HEK293 (cell line): ENCODE data around the gene CCDC14.

ENCODE experiments used
- EGR2 ChIP-seq: fragments of 450-650 bp; formaldehyde crosslinking; IDR thresholded peaks from 2 replicates; pipeline ENCODE4 v1.5.1; 2016; ENCODE audit warnings: low read depth, missing biosample characterization, missing genetic modification characterization
- GFI1B ChIP-seq: fragments of 450-650 bp; formaldehyde crosslinking; IDR thresholded peaks from 2 replicates; pipeline ENCODE4 v1.5.1; 2016; ENCODE audit warnings: missing biosample characterization, missing genetic modification characterization
- HIC1 ChIP-seq: fragments of 450-650 bp; formaldehyde crosslinking; IDR thresholded peaks from 2 replicates; pipeline ENCODE4 v1.5.1; 2016; ENCODE audit warnings: missing biosample characterization, missing genetic modification characterization
- KLF1 ChIP-seq: fragments of 450-650 bp; formaldehyde crosslinking; IDR thresholded peaks from 2 replicates; pipeline ENCODE4 v1.5.1; 2016; ENCODE audit warnings: missing biosample characterization, missing genetic modification characterization
- REST ChIP-seq: fragments of 450-650 bp; formaldehyde crosslinking; IDR thresholded peaks from 2 replicates; pipeline ENCODE4 v1.5.1; 2016; ENCODE audit warnings: missing biosample characterization, missing genetic modification characterization
- SP3 ChIP-seq: fragments of 450-650 bp; formaldehyde crosslinking; IDR thresholded peaks from 2 replicates; pipeline ENCODE4 v1.5.1; 2016; ENCODE audit warnings: missing biosample characterization, missing genetic modification characterization
- TSHZ1 ChIP-seq: fragments of 450-650 bp; formaldehyde crosslinking; IDR thresholded peaks from 2 replicates; pipeline ENCODE4 v1.5.1; 2016; ENCODE audit warnings: missing biosample characterization, missing genetic modification characterization, borderline replicate concordance
- YY1 ChIP-seq: fragments of 450-650 bp; formaldehyde crosslinking; IDR thresholded peaks from 2 replicates; pipeline ENCODE4 v1.5.1; 2018; ENCODE audit warnings: missing biosample characterization, missing genetic modification characterization
- ZFHX2 ChIP-seq: fragments of 450-650 bp; formaldehyde crosslinking; conservative IDR thresholded peaks from 2 replicates; pipeline ENCODE4 v1.5.1; 2016; ENCODE audit warnings: missing biosample characterization, missing genetic modification characterization
- ZFP37 ChIP-seq: fragments of 450-650 bp; formaldehyde crosslinking; IDR thresholded peaks from 2 replicates; pipeline ENCODE4 v1.5.1; 2016; ENCODE audit warnings: missing biosample characterization, missing genetic modification characterization
- ZIC2 ChIP-seq: fragments of 450-650 bp; formaldehyde crosslinking; IDR thresholded peaks from 2 replicates; pipeline ENCODE4 v1.5.1; 2016; ENCODE audit warnings: missing biosample characterization, missing genetic modification characterization
- ZNF23 ChIP-seq: fragments of 450-650 bp; formaldehyde crosslinking; IDR thresholded peaks from 2 replicates; pipeline ENCODE4 v1.5.1; 2016; ENCODE audit warnings: missing biosample characterization, missing genetic modification characterization, borderline replicate concordance
- ZNF324 ChIP-seq: fragments of 450-650 bp; formaldehyde crosslinking; IDR thresholded peaks from 2 replicates; pipeline ENCODE4 v1.5.1; 2016; ENCODE audit warnings: missing biosample characterization, missing genetic modification characterization
- ZNF366 ChIP-seq: fragments of 450-650 bp; formaldehyde crosslinking; conservative IDR thresholded peaks from 2 replicates; pipeline ENCODE4 v1.5.1; 2016; ENCODE audit warnings: missing biosample characterization, missing genetic modification characterization
- ZNF48 ChIP-seq: fragments of 450-650 bp; formaldehyde crosslinking; IDR thresholded peaks from 2 replicates; pipeline ENCODE4 v1.5.1; 2016; ENCODE audit warnings: missing biosample characterization, missing genetic modification characterization
- ZNF610 ChIP-seq: fragments of 450-650 bp; formaldehyde crosslinking; IDR thresholded peaks from 2 replicates; pipeline ENCODE4 v1.5.1; 2016; ENCODE audit warnings: missing biosample characterization, missing genetic modification characterization, borderline replicate concordance
- ZNF747 ChIP-seq: fragments of 450-650 bp; formaldehyde crosslinking; IDR thresholded peaks from 2 replicates; pipeline ENCODE4 v1.5.1; 2016; ENCODE audit warnings: missing biosample characterization, missing genetic modification characterization
- ZSCAN4 ChIP-seq: fragments of 450-650 bp; formaldehyde crosslinking; IDR thresholded peaks from 2 replicates; pipeline ENCODE4 v1.5.1; 2017; ENCODE audit warnings: missing biosample characterization, missing genetic modification characterization
- TF ChIP-seq, protein P1 (sequence below): fragments of 450-650 bp; formaldehyde crosslinking; IDR thresholded peaks from 2 replicates; pipeline ENCODE4 v1.5.1; 2016; ENCODE audit warnings: missing biosample characterization, missing genetic modification characterization
- TF ChIP-seq, protein P2 (sequence below): sonication (generic); formaldehyde crosslinking; IDR thresholded peaks from 2 replicates; pipeline ENCODE4 v1.8.1; 2022; ENCODE audit warnings: mild to moderate bottlenecking, moderate library complexity, missing genetic modification reagents
- TF ChIP-seq, protein P3 (sequence below): fragments of 450-650 bp; formaldehyde crosslinking; IDR thresholded peaks from 2 replicates; pipeline ENCODE4 v1.5.1; 2017; ENCODE audit warnings: missing biosample characterization, missing genetic modification characterization
- TF ChIP-seq, protein P4 (sequence below): fragments of 450-650 bp; formaldehyde crosslinking; IDR thresholded peaks from 2 replicates; pipeline ENCODE4 v1.5.0; 2017; ENCODE audit warnings: missing biosample characterization, missing genetic modification characterization, borderline replicate concordance

Gene CCDC14

DNA sequence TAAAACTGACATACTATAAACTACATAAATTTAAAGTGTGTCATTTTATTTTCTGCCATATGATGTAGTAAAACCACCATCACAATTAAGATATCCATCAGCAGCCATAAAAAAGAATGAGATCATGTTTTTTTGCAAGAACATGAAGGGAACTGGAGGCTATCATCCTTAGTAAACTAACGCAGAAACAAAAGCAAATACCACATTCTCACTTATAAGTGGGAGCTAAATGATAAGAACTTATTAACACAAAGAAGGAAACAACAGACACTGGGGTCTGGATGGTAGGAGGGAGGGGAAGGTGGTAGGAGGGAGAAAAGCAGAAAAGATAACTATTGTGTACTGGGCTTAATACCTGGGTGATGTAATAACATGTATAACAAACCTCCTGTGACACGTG lies 24.6 kb downstream of the CCDC14 start (continued):
- TF ChIP-seq ZNF610 (tag by site-specific recombination): no peak
- TF ChIP-seq ZFHX2 (tag by site-specific recombination): peak; percentile 87
- TF ChIP-seq, protein P1, sequence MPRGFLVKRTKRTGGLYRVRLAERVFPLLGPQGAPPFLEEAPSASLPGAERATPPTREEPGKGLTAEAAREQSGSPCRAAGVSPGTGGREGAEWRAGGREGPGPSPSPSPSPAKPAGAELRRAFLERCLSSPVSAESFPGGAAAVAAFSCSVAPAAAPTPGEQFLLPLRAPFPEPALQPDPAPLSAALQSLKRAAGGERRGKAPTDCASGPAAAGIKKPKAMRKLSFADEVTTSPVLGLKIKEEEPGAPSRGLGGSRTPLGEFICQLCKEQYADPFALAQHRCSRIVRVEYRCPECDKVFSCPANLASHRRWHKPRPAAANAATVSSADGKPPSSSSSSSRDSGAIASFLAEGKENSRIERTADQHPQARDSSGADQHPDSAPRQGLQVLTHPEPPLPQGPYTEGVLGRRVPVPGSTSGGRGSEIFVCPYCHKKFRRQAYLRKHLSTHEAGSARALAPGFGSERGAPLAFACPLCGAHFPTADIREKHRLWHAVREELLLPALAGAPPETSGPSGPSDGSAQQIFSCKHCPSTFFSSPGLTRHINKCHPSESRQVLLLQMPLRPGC (tag by site-specific recombination): peak; percentile 88; the same call in 1 of the 2 replicates
- peak; percentile 34; the same call in 1 of the 2 replicates for TF ChIP-seq SP3 (tag by site-specific recombination)
- TF ChIP-seq REST (tag by site-specific recombination): no peak
- no peak for TF ChIP-seq ZNF23
- 0 out of 2 replicates have a peak, but pooled peaks have one; percentile 51 for TF ChIP-seq ZFP37 (tag by site-specific recombination)
- no peak for TF ChIP-seq ZSCAN4
- TF ChIP-seq, protein P2, sequence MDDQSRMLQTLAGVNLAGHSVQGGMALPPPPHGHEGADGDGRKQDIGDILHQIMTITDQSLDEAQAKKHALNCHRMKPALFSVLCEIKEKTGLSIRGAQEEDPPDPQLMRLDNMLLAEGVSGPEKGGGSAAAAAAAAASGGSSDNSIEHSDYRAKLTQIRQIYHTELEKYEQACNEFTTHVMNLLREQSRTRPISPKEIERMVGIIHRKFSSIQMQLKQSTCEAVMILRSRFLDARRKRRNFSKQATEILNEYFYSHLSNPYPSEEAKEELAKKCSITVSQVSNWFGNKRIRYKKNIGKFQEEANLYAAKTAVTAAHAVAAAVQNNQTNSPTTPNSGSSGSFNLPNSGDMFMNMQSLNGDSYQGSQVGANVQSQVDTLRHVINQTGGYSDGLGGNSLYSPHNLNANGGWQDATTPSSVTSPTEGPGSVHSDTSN (CRISPR knock-in tag): no peak
- TF ChIP-seq, protein P3, sequence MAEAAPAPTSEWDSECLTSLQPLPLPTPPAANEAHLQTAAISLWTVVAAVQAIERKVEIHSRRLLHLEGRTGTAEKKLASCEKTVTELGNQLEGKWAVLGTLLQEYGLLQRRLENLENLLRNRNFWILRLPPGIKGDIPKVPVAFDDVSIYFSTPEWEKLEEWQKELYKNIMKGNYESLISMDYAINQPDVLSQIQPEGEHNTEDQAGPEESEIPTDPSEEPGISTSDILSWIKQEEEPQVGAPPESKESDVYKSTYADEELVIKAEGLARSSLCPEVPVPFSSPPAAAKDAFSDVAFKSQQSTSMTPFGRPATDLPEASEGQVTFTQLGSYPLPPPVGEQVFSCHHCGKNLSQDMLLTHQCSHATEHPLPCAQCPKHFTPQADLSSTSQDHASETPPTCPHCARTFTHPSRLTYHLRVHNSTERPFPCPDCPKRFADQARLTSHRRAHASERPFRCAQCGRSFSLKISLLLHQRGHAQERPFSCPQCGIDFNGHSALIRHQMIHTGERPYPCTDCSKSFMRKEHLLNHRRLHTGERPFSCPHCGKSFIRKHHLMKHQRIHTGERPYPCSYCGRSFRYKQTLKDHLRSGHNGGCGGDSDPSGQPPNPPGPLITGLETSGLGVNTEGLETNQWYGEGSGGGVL (tag by site-specific recombination): peak; percentile 86
- no peak for TF ChIP-seq ZIC2
- no peak for TF ChIP-seq ZNF747 (tag by site-specific recombination)
- peak; percentile 82 for TF ChIP-seq EGR2
- TF ChIP-seq, protein P4, sequence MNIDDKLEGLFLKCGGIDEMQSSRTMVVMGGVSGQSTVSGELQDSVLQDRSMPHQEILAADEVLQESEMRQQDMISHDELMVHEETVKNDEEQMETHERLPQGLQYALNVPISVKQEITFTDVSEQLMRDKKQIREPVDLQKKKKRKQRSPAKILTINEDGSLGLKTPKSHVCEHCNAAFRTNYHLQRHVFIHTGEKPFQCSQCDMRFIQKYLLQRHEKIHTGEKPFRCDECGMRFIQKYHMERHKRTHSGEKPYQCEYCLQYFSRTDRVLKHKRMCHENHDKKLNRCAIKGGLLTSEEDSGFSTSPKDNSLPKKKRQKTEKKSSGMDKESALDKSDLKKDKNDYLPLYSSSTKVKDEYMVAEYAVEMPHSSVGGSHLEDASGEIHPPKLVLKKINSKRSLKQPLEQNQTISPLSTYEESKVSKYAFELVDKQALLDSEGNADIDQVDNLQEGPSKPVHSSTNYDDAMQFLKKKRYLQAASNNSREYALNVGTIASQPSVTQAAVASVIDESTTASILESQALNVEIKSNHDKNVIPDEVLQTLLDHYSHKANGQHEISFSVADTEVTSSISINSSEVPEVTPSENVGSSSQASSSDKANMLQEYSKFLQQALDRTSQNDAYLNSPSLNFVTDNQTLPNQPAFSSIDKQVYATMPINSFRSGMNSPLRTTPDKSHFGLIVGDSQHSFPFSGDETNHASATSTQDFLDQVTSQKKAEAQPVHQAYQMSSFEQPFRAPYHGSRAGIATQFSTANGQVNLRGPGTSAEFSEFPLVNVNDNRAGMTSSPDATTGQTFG (tag by site-specific recombination): no peak
- TF ChIP-seq GFI1B (tag by site-specific recombination): no peak
- no peak for TF ChIP-seq KLF1 (tag by site-specific recombination)
- peak; percentile 90 for TF ChIP-seq HIC1 (tag by site-specific recombination)
- TF ChIP-seq YY1 (tag by site-specific recombination): no peak
- TF ChIP-seq TSHZ1 (tag by site-specific recombination): peak; percentile 94; the same call in 1 of the 2 replicates
- TF ChIP-seq ZNF48 (tag by site-specific recombination): no peak
- TF ChIP-seq ZNF366 (tag by site-specific recombination): peak; percentile 93
- TF ChIP-seq ZNF324: peak; percentile 93
